K562 (cell line): ENCODE measurements around the gene ERVK3-1. TPM values are rescaled to one million over a fixed set of nuclear protein-coding genes. Genes with fewer than 3 reads are reported as not detected.

Experiments used
- ATAC-seq: fragments of 200-7000 bp; cut with Tn5 transposase; 3 replicates; pipeline ENCODE4 v1.9.1; 2020; ENCODE audit warnings: moderate library complexity
- BruUV-seq: library from RNA; stranded (reverse); fragments of 400-500 nt; replicated peaks from 2 replicates; lab custom pipeline; 2021; lab: Mats Ljungman, UMichigan
- CTCF ChIA-PET: fragments of 300-600 bp; formaldehyde crosslinking; extraction: SDS; loops from one replicate; lab custom pipeline; 2021; ENCODE audit warnings: low intra/inter-chr PET ratio; lab: Yijun Ruan, JAX
- POLR2A ChIA-PET: fragments of 300-600, 350-650 bp; sonication (Branson Sonifier 250); formaldehyde crosslinking; extraction: SDS; loops from one replicate; lab custom pipeline; 2021; ENCODE audit warnings: antibody characterized with exemption, inconsistent platforms; lab: Yijun Ruan, JAX
- DNase-seq, 4 experiments: peaks; one replicate each; pipeline versions ENCODE4 v3.0.0 to v3.0.0-alpha.2; 2011 to 2018; ENCODE audit warnings: low spot score in 3 of 4, mixed read lengths in 3 of 4; ENCODE audit errors: extremely low read depth in 1 of 4
- FAIRE-seq: peaks from 2 replicates; lab custom pipeline; 2011; peaks lifted over from hg19 to GRCh38; lab: Jason Lieb, UNC
- H2AFZ ChIP-seq: 2 replicates; pipeline ENCODE4 v1.6.0; 2011; ENCODE audit warnings: low read depth, low read length, control low read depth, inconsistent platforms
- H3K27ac ChIP-seq: fragments of 200-600 bp; 3 replicates; pipeline ENCODE4 v1.8.0; 2011; ENCODE audit warnings: low read depth, mild to moderate bottlenecking, control low read depth, inconsistent platforms, low read length, moderate library complexity, mixed read lengths; ENCODE audit errors: extremely low read depth
- H3K27me3 ChIP-seq, 2 experiments: fragments of 300-600 bp in 1 of 2; 2 replicates in 1 of 2; 3 replicates in 1 of 2; pipeline versions ENCODE4 v1.6.0 to v1.8.0; 2011; ENCODE audit warnings: inconsistent platforms in 2 of 2, low read length in 2 of 2, mild to moderate bottlenecking in 1 of 2, mixed read lengths in 1 of 2, moderate library complexity in 1 of 2; ENCODE audit not compliant: control insufficient read depth in 2 of 2, insufficient read depth in 2 of 2
- H3K36me3 ChIP-seq: fragments of 300-600 bp; 3 replicates; pipeline ENCODE4 v1.8.0; 2011; ENCODE audit warnings: mild to moderate bottlenecking, low read length, inconsistent platforms; ENCODE audit not compliant: control insufficient read depth, insufficient read depth
- H3K4me1 ChIP-seq, 2 experiments: fragments of 200-600 bp in 1 of 2; replicated peaks in 1 of 2; 2 replicates in 1 of 2; 3 replicates in 1 of 2; pipeline versions ENCODE4 v1.5.1 to v1.8.0; 2011; ENCODE audit warnings: inconsistent platforms in 2 of 2, low read length in 2 of 2, mild to moderate bottlenecking in 1 of 2, mixed read lengths in 1 of 2, moderate library complexity in 1 of 2; ENCODE audit not compliant: control insufficient read depth in 2 of 2, insufficient read depth in 2 of 2
- H3K4me2 ChIP-seq: 2 replicates; pipeline ENCODE4 v1.6.1; 2011; ENCODE audit warnings: low read length, control low read depth, inconsistent platforms, mixed read lengths; ENCODE audit not compliant: insufficient read depth
- H3K4me3 ChIP-seq: fragments of 200-600 bp; sonication (generic), shearing (Covaris generic); 2 replicates; pipeline ENCODE4 v1.5.1; 2016; ENCODE audit warnings: control low read depth, inconsistent platforms
- H3K79me2 ChIP-seq: fragments of 200-600 bp; 3 replicates; pipeline ENCODE4 v1.8.0; 2011; ENCODE audit warnings: low read length, inconsistent platforms; ENCODE audit not compliant: control insufficient read depth, insufficient read depth
- H3K9ac ChIP-seq, 2 experiments: 2 replicates each; pipeline versions ENCODE4 v1.6.0 to v1.6.1; 2011; ENCODE audit warnings: low read depth in 2 of 2, low read length in 2 of 2, control low read depth in 1 of 2, inconsistent platforms in 1 of 2, mild to moderate bottlenecking in 1 of 2, mixed read lengths in 1 of 2; ENCODE audit not compliant: insufficient read depth in 1 of 2
- H3K9me1 ChIP-seq: one replicate; pipeline ENCODE4 v1.6.0; 2011; ENCODE audit warnings: inconsistent platforms, mild to moderate bottlenecking, low read length, moderate library complexity; ENCODE audit not compliant: control insufficient read depth, insufficient read depth
- H3K9me3 ChIP-seq: replicated peaks from 2 replicates; pipeline ENCODE4 v1.5.1; 2011; ENCODE audit warnings: low read depth, low read length, inconsistent platforms; ENCODE audit not compliant: control insufficient read depth, insufficient read depth
- H4K20me1 ChIP-seq: replicated peaks from 2 replicates; pipeline ENCODE4 v1.6.1; 2011; ENCODE audit warnings: low read length, inconsistent platforms, mixed read lengths; ENCODE audit not compliant: control insufficient read depth, insufficient read depth
- EWSR1 ChIP-seq: fragments of 450-650 bp; IDR thresholded peaks from 2 replicates; pipeline ENCODE4 v1.6.1; 2018; ENCODE audit warnings: borderline replicate concordance, mild to moderate bottlenecking, low read depth, moderate library complexity; ENCODE audit not compliant: partially characterized antibody
- KAT7 ChIP-seq: sonication (generic); formaldehyde crosslinking; IDR thresholded peaks from 2 replicates; pipeline ENCODE4 v1.8.0; 2022; ENCODE audit warnings: missing genetic modification reagents, mild to moderate bottlenecking, borderline replicate concordance
- KDM2B ChIP-seq: fragments of 250-450 bp; sonication (Bioruptor Pico); IDR thresholded peaks from 2 replicates; pipeline ENCODE4 v1.8.0; 2021; ENCODE audit warnings: mild to moderate bottlenecking, moderate library complexity
- MEIS2 ChIP-seq: fragments of 450-650 bp; IDR thresholded peaks from 2 replicates; pipeline ENCODE4 v1.6.1; 2014; ENCODE audit warnings: mild to moderate bottlenecking; ENCODE audit not compliant: partially characterized antibody
- PHB2 ChIP-seq: fragments of 450-650 bp; IDR thresholded peaks from 2 replicates; pipeline ENCODE4 v1.6.1; 2017; ENCODE audit warnings: low read depth
- ZFP30 ChIP-seq: fragments of 250-450 bp; sonication (Bioruptor Pico); IDR thresholded peaks from 2 replicates; pipeline ENCODE4 v1.8.0; 2022; ENCODE audit warnings: moderate library complexity, mild to moderate bottlenecking, inconsistent platforms, borderline replicate concordance
- ZNF444 ChIP-seq: fragments of 250-450 bp; sonication (Bioruptor Pico); IDR thresholded peaks from 2 replicates; pipeline ENCODE4 v1.4.0; 2020; ENCODE audit warnings: mild to moderate bottlenecking, moderate library complexity
- ZNF75A ChIP-seq: fragments of 450-650 bp; formaldehyde crosslinking; IDR thresholded peaks from 2 replicates; pipeline ENCODE4 v1.4.0; 2020; ENCODE audit warnings: mild to moderate bottlenecking
- ZNF764 ChIP-seq: fragments of 250-450 bp; sonication (Bioruptor Pico); IDR thresholded peaks from 2 replicates; pipeline ENCODE4 v1.4.0; 2020; ENCODE audit warnings: low read depth, mild to moderate bottlenecking, moderate library complexity
- WGBS: fragments of 100-300 bp; shearing (Covaris generic); methylation state at CpG from one replicate; pipeline ENCODE4 v1.1.6; 2016; ENCODE audit warnings: low coverage, mixed read lengths; ENCODE audit not compliant: insufficient coverage; ENCODE audit errors: missing lambda C conversion rate; 5-methylcytosine and 5-hydroxymethylcytosine counted together
- in situ Hi-C: fragments of 300-500 bp; cut with MboI; formaldehyde crosslinking; loops from 4 replicates; pipeline ENCODE4 v1.15.0; 2018; ENCODE audit warnings: inconsistent platforms, mixed read lengths
- intact Hi-C: fragments of 100-400 bp; cut with micrococcal nuclease; formaldehyde crosslinking; loops from 2 replicates; pipeline ENCODE4 v1.14.2; 2022
- polyA plus RNA-seq, 8 experiments: library from polyadenylated mRNA; depleted of rRNA in 4 of 8; stranded (reverse) in 5 of 8; unstranded in 3 of 8; fragments of >200 nt; fragmentation: Nextera tagmentation in 2 of 8; fragmentation: Illumina TruSeq in 1 of 8; extraction: Ambion mirVana in 2 of 8; extraction: Trizol in 1 of 8; gene quantifications; 2 replicates each; pipeline versions ENCODE4 v1.2.1 to v1.2.3, GENCODE V29; 2011 to 2014; ENCODE audit warnings: inconsistent platforms in 1 of 8, missing spikeins in 1 of 8
- total RNA-seq, 7 experiments: library from RNA; depleted of rRNA in 6 of 7; stranded (reverse); fragments of >200 nt in 6 of 7; fragmentation: Illumina TruSeq in 2 of 7; extraction: Trizol in 2 of 7; gene quantifications; 2 replicates each; pipeline versions ENCODE4 v1.2.1 to v1.2.3, GENCODE V29; 2011 to 2021; ENCODE audit warnings: low replicate concordance in 1 of 7
- TF ChIP-seq, protein P1 (sequence below): fragments of 450-650 bp; IDR thresholded peaks from 2 replicates; pipeline ENCODE4 v1.6.1; 2016
- TF ChIP-seq, protein P2 (sequence below): sonication (generic); formaldehyde crosslinking; IDR thresholded peaks from 2 replicates; pipeline ENCODE4 v1.8.0; 2022; ENCODE audit warnings: mild to moderate bottlenecking, missing genetic modification reagents
- TF ChIP-seq, protein P3 (sequence below): sonication (generic); formaldehyde crosslinking; IDR thresholded peaks from 2 replicates; pipeline ENCODE4 v1.8.1; 2023; ENCODE audit warnings: mild to moderate bottlenecking, missing genetic modification reagents

ERVK3-1 gene
- total and polyA plus RNA-seq, 9 of the 15 experiments (the other 6 are each of a cell fraction or from before 2014, with no cell fraction given), result 87.6 to 299 (median 119) TPM

DNA sequence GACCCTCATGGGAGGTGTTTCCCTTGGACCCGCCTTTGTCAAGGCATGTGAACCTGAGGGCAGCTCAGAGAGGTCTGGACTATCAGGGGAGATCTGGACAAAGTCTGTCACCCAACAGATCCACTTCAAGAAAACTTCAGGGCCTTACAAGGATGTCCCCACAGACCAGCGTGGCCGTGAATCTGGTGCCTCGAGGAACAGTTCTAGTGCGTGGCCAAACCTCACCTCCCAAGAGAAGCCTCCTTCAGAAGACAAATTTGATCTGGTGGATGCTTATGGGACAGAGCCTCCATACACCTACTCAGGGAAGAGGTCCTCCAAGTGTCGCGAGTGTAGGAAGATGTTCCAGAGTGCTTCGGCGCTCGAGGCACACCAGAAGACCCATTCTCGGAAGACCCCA, 33.2 kb downstream of the ERVK3-1 start (continued):
- TF ChIP-seq ZNF444 (CRISPR knock-in tag) (no peak), KDM2B (CRISPR knock-in tag) (no peak), ZNF764 (CRISPR knock-in tag) (no peak)

DNA sequence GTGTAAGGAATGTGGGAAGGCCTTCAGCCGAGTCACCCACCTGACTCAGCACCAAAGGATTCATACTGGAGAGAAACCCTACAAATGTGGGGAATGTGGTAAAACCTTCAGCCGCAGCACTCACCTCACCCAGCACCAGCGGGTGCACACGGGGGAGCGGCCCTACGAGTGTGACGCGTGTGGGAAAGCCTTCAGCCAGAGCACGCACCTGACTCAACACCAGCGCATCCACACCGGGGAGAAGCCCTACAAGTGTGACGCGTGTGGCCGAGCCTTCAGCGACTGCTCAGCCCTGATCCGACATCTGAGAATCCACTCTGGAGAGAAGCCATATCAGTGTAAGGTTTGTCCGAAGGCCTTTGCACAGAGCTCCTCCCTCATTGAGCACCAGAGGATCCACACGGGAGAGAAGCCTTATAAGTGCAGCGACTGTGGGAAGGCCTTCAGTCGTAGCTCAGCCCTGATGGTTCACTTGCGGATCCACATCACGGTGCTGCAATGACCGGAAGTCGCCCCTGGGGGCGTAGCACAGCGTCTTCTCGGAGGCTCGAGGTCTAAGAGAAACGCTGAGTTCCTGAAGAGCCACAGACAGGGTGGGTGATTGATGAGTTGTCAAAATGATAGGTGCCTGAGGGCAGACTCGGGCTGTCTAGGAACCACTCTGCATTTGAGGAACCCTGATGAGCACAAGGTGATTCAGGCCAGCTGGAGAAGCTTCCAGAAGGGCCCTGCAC, 33.8 kb downstream of the ERVK3-1 start:
- Histone ChIP-seq H2AFZ (no peak overlapping the region), H3K4me1 (peaks cover 0 to 7% of the 10 kb centered on the region in 2 experiments; a peak in 1 of 5 replicates), H3K36me3 (peaks cover 59% of the 10 kb centered on the region), H3K79me2 (no peaks in the 10 kb centered on the region), H3K9me3 (peaks cover 2% of the 10 kb centered on the region; the same call in 1 of the 2 replicates), H3K27ac (no peak overlapping the region), H3K4me3 (no peak overlapping the region), H3K9me1 (no peaks in the 10 kb centered on the region), H3K4me2 (no peak overlapping the region), H4K20me1 (no peaks in the 10 kb centered on the region), H3K27me3 (no peaks in the 10 kb centered on the region), H3K9ac (no peak overlapping the region)
- WGBS, result 88% methylated on average over 30 of the region's 30 CpGs
- ChIA-PET CTCF (no interaction called here), POLR2A (interaction anchor here (0.6 kb wide), 1 partner anchor 35 kb away, joined by 4 read pairs; no protein-coding TSS in a partner anchor)
- in situ Hi-C loops (no loop called here), intact Hi-C loops (no loop called here)
- FAIRE-seq (no peak), ATAC-seq (peak; percentile 71), DNase-seq (peak in 2 of 4 experiments; percentile 27 to 37)
- no TSS peak for BruUV-seq
- TF ChIP-seq PHB2 (no peak), EWSR1 (no peak), ZFP30 (no peak), KAT7 (CRISPR knock-in tag) (no peak), ZNF75A (peak; percentile 83), MEIS2 (peak; percentile 83)
- TF ChIP-seq, protein P1, sequence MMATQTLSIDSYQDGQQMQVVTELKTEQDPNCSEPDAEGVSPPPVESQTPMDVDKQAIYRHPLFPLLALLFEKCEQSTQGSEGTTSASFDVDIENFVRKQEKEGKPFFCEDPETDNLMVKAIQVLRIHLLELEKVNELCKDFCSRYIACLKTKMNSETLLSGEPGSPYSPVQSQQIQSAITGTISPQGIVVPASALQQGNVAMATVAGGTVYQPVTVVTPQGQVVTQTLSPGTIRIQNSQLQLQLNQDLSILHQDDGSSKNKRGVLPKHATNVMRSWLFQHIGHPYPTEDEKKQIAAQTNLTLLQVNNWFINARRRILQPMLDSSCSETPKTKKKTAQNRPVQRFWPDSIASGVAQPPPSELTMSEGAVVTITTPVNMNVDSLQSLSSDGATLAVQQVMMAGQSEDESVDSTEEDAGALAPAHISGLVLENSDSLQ, result peak; percentile 51
- TF ChIP-seq, protein P2, sequence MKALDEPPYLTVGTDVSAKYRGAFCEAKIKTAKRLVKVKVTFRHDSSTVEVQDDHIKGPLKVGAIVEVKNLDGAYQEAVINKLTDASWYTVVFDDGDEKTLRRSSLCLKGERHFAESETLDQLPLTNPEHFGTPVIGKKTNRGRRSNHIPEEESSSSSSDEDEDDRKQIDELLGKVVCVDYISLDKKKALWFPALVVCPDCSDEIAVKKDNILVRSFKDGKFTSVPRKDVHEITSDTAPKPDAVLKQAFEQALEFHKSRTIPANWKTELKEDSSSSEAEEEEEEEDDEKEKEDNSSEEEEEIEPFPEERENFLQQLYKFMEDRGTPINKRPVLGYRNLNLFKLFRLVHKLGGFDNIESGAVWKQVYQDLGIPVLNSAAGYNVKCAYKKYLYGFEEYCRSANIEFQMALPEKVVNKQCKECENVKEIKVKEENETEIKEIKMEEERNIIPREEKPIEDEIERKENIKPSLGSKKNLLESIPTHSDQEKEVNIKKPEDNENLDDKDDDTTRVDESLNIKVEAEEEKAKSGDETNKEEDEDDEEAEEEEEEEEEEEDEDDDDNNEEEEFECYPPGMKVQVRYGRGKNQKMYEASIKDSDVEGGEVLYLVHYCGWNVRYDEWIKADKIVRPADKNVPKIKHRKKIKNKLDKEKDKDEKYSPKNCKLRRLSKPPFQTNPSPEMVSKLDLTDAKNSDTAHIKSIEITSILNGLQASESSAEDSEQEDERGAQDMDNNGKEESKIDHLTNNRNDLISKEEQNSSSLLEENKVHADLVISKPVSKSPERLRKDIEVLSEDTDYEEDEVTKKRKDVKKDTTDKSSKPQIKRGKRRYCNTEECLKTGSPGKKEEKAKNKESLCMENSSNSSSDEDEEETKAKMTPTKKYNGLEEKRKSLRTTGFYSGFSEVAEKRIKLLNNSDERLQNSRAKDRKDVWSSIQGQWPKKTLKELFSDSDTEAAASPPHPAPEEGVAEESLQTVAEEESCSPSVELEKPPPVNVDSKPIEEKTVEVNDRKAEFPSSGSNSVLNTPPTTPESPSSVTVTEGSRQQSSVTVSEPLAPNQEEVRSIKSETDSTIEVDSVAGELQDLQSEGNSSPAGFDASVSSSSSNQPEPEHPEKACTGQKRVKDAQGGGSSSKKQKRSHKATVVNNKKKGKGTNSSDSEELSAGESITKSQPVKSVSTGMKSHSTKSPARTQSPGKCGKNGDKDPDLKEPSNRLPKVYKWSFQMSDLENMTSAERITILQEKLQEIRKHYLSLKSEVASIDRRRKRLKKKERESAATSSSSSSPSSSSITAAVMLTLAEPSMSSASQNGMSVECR (CRISPR knock-in tag), result no peak
- TF ChIP-seq, protein P3, sequence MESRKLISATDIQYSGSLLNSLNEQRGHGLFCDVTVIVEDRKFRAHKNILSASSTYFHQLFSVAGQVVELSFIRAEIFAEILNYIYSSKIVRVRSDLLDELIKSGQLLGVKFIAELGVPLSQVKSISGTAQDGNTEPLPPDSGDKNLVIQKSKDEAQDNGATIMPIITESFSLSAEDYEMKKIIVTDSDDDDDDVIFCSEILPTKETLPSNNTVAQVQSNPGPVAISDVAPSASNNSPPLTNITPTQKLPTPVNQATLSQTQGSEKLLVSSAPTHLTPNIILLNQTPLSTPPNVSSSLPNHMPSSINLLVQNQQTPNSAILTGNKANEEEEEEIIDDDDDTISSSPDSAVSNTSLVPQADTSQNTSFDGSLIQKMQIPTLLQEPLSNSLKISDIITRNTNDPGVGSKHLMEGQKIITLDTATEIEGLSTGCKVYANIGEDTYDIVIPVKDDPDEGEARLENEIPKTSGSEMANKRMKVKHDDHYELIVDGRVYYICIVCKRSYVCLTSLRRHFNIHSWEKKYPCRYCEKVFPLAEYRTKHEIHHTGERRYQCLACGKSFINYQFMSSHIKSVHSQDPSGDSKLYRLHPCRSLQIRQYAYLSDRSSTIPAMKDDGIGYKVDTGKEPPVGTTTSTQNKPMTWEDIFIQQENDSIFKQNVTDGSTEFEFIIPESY (CRISPR knock-in tag), result peak; percentile 51; the same call in 1 of the 2 replicates
